ENCODE data around the gene TCP10L.

DNA sequence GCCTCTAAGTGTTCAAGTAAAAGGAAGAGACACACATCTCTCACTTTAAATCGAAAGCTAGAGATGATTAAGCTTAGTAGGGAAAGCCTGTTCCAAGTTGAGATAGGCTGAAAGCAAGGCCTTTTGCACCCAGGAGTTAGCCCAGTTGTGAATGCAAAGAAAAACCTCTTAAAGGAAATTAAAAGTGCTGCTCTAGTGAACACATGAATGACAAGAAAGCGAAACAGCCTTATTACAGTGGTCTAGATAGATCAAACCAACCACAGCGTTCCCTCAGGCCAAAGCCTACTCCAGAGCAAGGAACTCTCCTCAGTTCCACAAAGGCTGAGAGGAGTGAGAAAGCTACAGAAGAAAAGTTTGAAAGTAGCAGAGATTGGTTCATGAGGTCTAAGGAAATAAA lies 14.9 kb downstream of the TCP10L start:
- TF ChIP-seq, protein P1, sequence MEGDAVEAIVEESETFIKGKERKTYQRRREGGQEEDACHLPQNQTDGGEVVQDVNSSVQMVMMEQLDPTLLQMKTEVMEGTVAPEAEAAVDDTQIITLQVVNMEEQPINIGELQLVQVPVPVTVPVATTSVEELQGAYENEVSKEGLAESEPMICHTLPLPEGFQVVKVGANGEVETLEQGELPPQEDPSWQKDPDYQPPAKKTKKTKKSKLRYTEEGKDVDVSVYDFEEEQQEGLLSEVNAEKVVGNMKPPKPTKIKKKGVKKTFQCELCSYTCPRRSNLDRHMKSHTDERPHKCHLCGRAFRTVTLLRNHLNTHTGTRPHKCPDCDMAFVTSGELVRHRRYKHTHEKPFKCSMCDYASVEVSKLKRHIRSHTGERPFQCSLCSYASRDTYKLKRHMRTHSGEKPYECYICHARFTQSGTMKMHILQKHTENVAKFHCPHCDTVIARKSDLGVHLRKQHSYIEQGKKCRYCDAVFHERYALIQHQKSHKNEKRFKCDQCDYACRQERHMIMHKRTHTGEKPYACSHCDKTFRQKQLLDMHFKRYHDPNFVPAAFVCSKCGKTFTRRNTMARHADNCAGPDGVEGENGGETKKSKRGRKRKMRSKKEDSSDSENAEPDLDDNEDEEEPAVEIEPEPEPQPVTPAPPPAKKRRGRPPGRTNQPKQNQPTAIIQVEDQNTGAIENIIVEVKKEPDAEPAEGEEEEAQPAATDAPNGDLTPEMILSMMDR (IDR thresholded peaks at IDR 0.05; ENCODE audit: low read length) = no peak
- TF ChIP-seq EZH2 (optimal IDR thresholded peaks at IDR 0.05; ENCODE audit: low read depth, low read length) (no peak), EZH2phosphoT487 (IDR thresholded peaks at IDR 0.05; ENCODE audit: low read length) (no peak)

All from MM.1S (cell line).